Activated CD4-positive, CD25-positive, alpha-beta regulatory T cell (primary cell): ENCODE results near the gene FRMD4A.

Experiments
- DNase-seq, 4 experiments: peaks; one replicate each; lab custom pipeline; 2025; lab: John Stamatoyannopoulos, UW

FRMD4A gene

GRCh38 chr10:14294347-14295059 is 36.2 kb downstream of the FRMD4A start:
- no peak for DNase-seq

GRCh38 chr10:14293526-14293925 is 37.2 kb downstream of the FRMD4A start:
- no peak for DNase-seq

- DNase-seq = no peak
These were observed 39.4 kb downstream of the FRMD4A start for GRCh38 chr10:14291296-14291695.

GRCh38 chr10:14285941-14286560 is 44.7 kb downstream of the FRMD4A start:
- no peak for DNase-seq

GRCh38 chr10:14282276-14282675 is 48.4 kb downstream of the FRMD4A start:
- DNase-seq = no peak

GRCh38 chr10:14278533-14278932 is 52.2 kb downstream of the FRMD4A start:
- no peak for DNase-seq

- DNase-seq = no peak
These were observed 54.5 kb downstream of the FRMD4A start for GRCh38 chr10:14276210-14276609.

DNA sequence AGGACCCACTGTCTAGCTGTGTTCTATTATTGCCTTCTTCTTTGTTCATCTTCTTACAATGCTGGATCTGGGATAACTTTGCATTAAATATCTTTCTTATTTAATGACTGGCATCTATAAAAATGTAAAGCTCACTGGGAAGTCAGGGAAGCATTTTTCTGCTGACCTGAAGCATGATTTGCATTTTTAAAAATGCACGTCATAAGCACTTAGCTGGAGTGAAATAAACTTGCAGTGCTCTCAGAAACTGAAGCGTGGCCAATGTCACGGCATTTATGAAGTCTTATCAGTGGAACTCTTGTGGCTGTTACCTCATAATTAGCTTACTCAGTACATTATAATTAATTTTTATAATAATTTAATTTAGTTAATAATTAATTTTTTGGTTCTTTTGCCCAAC is 59.1 kb downstream of the FRMD4A start:
- no peak for DNase-seq

GRCh38 chr10:14270370-14270769 is 60.4 kb downstream of the FRMD4A start:
- DNase-seq = no peak

- DNase-seq = no peak
These were observed 65.0 kb downstream of the FRMD4A start for GRCh38 chr10:14265709-14266108.

DNA sequence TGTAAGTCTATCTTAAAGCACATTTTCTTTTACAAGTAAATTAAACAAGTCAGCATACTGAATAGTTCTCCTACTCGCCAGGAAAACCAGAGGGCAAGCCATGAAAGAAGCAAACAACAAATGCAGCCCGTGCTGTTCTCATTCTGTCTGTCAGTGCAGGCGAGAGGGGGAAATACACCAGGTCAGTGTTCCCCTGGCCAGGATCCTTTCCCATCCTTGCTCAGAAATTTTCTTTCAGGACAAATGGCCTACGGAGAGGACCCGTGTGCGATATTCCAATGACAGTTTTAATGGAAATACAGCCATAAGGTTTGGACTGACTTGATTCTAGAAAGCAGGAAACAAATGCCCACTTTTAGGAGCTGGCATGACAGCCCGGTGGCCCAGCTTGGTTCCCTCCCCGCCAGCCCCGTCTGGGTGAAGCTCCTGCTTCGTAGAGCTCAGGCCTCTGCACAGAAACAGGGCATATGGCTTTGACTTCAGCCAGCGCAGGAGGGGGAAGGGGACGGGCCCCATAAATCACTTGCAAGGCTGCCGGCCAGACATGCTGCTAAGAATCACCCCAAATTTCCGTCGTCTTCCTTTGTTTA is 67.8 kb downstream of the FRMD4A start:
- DNase-seq = no peak

DNA sequence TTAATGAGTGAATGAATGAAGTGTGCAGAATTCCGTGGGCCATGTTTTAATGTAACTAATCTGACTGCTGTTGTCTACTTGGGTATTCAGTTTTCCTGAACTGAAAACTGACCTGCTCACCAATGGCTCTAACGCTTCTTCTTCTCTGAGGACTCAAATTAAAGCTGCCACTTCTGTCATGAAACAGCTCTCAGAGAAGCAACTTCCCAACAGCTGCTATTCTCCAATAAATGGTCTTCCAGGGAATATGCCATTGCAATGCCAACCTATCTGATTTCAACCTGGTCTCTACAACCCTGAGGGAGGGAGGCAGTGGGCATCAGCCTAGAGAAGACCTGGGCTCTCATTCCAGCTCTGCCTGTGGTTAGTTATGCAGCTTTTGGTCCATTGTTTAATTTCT is 69.4 kb downstream of the FRMD4A start:
- no peak for DNase-seq

GRCh38 chr10:14259696-14260566 is 70.8 kb downstream of the FRMD4A start:
- no peak for DNase-seq

GRCh38 chr10:14254368-14254767 is 76.4 kb downstream of the FRMD4A start:
- no peak for DNase-seq

DNA sequence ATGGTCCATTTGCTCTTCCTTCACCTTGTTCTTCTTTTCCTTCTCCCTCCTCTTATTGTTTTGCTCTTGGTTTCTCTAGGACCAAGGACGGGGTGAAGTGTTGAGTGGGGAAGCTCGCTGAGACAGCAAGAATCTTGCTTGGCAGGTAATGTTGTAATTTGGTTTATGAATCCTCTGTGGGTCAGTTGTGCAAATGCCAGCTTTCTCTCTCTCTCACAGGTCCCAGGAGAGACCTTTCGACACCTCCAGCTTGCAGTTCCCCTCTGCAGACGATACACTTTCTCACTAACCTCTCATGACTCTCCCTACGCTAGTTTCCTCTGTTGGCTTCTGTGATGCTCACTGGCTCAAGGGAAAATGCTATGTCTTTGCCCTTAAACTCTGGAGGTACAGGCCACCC is 77.0 kb downstream of the FRMD4A start:
- no peak for DNase-seq

DNA sequence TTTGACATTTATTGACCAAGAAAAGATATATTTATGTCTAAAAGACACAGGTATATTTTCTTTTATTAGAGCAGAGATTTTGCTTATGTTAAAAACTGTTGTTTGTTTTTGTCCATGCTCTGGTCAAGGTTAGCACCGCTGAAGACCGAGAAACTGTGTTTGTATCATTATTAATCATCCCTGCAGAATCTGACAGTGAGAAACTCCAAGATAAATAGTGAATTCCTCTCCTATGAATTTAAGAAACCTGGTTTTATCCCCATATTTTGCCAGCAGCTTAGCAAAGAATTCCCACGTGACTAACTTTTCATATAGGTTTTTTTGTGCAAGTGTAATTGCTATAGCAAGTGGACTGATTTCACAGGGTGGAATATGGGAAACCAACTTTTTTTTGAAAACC is 77.6 kb downstream of the FRMD4A start:
- DNase-seq = no peak

GRCh38 chr10:14250496-14251076 is 80.1 kb downstream of the FRMD4A start:
- peak in 1 of 4 experiments; percentile 15 for DNase-seq

DNA sequence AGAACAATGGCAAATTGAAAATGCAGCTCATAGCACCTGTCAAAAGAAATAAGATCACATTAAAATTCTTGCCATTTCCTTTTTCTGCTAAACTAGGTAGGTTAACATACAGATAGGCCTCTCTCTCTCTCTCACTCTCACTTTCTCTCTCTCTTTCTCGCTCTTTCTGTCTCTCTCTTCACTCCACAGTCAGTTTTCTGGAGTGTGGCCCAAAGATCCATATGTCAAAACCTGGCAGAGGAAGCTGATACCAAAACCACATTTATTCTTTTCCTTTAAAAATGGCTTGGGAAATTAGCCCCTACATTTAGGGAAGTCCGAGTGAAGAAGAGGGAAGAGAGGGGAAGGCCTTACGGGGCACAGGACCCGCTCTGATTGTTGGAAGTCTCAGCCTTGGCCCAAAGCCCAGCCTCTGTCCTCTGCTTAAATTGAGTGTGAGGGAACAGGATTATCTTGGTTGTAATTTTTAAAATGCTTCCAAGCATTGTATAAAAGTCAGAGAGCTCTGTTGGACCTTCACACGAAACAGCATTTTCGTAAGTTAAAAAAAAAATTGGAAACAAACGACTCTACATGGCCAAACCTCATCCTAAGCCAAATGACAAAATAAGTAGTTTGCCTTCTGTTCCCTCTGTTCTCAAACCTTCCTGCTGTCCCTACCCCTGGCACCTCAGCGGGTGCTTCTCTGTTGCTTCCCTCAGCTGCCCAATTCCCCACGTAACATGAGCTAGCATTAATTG is 83.2 kb downstream of the FRMD4A start:
- no peak for DNase-seq

- no peak for DNase-seq
These were observed 85.9 kb downstream of the FRMD4A start for GRCh38 chr10:14244801-14245211.

DNA sequence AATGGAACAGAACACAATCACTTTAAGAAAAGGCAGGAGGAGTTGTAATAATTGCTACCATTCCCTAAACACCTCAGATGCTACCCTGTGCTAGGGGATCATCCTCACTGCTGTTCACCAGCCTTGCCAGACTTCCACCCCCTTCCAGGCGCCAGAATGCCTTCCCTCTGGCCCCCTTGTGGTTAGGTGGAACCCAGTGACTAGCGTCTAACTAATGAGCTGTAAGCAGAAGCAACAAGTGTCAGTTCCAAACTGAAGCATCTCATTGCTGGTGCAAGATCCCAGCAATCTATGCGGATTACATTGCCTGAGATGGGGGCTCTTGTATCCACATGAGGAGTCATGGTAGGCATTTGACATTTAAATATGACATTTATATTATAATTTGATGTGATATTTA is 86.6 kb downstream of the FRMD4A start:
- DNase-seq = no peak

DNA sequence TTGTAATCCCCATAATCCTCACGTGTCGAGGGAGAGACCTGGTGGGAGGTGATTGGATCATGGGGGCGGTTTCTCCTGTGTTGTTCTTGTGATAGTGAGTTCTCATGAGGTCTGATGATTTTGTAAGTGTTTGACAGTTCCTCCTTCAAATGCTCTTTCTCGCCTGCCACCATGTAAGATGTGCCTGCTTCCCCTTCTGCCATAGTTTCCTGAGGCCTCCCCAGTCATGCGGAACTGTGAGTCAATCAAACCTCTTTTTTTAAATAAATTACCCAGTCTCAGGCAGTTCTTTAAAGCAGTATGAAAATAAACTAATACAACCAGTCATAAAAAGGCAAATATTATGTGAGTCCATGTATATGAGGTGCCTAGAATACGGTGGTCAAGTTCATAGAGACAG is 87.5 kb downstream of the FRMD4A start:
- no peak for DNase-seq
